ENCODE data around the gene KCND3. TPM values are rescaled to one million over a fixed set of nuclear protein-coding genes. Genes with fewer than 3 reads are reported as not detected.

Gene KCND3
- total RNA-seq, 1 experiment from 2014 or later: 0.15 TPM

DNA sequence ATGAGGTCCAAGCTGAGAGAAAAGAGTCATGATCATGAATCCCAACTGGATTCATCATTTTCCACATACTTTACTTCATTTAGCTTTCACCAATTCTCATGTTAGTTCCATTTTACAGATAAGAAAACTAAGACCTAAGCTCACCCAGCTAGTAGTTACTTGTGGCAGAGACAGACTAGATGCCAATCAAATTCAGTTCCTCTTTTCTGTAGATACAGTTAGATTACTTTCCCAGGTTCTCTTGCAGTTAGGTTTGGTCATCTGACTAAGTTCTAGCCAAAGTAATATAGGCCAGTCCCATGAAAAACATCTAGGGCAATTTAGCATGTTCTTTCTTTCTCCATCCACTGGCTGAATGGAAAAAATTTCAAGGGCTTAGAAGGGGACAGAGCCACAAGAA lies 8.9 kb upstream of the KCND3 start:
- H4K8ac ChIP-seq (replicated peaks; ENCODE audit: insufficient read length, low read depth, low read length): no peak overlapping the region
- Mint-ChIP-seq H3K36me3 (ENCODE audit: insufficient read depth in 1 of 3, low read depth in 3 of 3) (no peaks in the 10 kb centered on the region), H3K27me3 (ENCODE audit: low read depth) (peaks cover 23% of the 10 kb centered on the region), H3K4me3 (no peak overlapping the region), H3K9me3 (no peaks in the 10 kb centered on the region; a peak in 1 of 5 replicates), H3K4me1 (peaks cover 11% of the 10 kb centered on the region in 2 experiments), H3K27ac (no peak overlapping the region)
- H4K20me1 ChIP-seq (ENCODE audit: control insufficient read depth, insufficient read depth, insufficient read length): no peaks in the 10 kb centered on the region
- no peaks in the 10 kb centered on the region for H3K79me1 ChIP-seq (ENCODE audit: insufficient read depth, low read depth, low read length, poor library complexity, severe bottlenecking)
- no peak for DNase-seq
- H3K79me2 ChIP-seq (ENCODE audit: insufficient read depth, low read length): no peaks in the 10 kb centered on the region
- H2BK15ac ChIP-seq (ENCODE audit: low read depth, low read length): no peak overlapping the region
- no peak overlapping the region for H2AFZ ChIP-seq (ENCODE audit: low read length)
- H4K91ac ChIP-seq (ENCODE audit: insufficient read length, low read depth, low read length): no peak overlapping the region
- H2BK20ac ChIP-seq (ENCODE audit: low read depth, low read length, poor library complexity, severe bottlenecking): no peak overlapping the region
- no peak overlapping the region for H2AK5ac ChIP-seq (ENCODE audit: insufficient read length, low read length)
- H3K27ac ChIP-seq (ENCODE audit: insufficient read length, low read depth, low read length): no peak overlapping the region
- no peaks in the 10 kb centered on the region for H3K23me2 ChIP-seq (ENCODE audit: insufficient read length, low read depth, low read length, poor library complexity, severe bottlenecking)
- H3K56ac ChIP-seq (ENCODE audit: insufficient read length, low read depth, low read length): no peak overlapping the region
- H3K4me1 ChIP-seq (ENCODE audit: insufficient read depth, low read length): no peaks in the 10 kb centered on the region; the same call in 1 of the 2 replicates
- no peak overlapping the region for H2BK12ac ChIP-seq (ENCODE audit: insufficient read length, low read depth, low read length)
- no peak overlapping the region for H3K23ac ChIP-seq (ENCODE audit: insufficient read length, low read depth, low read length)
- H3K27me3 ChIP-seq (ENCODE audit: insufficient read depth, low read length): no peaks in the 10 kb centered on the region; the same call in 1 of the 2 replicates
- no peak overlapping the region for H2BK5ac ChIP-seq (ENCODE audit: insufficient read length, low read length)
- no peak overlapping the region for H3K4me2 ChIP-seq (ENCODE audit: insufficient read depth, insufficient read length, low read length)
- no peak overlapping the region for H2BK120ac ChIP-seq (ENCODE audit: low read depth, low read length, poor library complexity, severe bottlenecking)
- TF ChIP-seq CTCF (conservative IDR thresholded peaks at IDR 0.05): no peak
- no peaks in the 10 kb centered on the region for H3K9me3 ChIP-seq (ENCODE audit: control insufficient read depth, low read depth, low read length)
- H4K5ac ChIP-seq (ENCODE audit: insufficient read length, low read depth, low read length): no peak overlapping the region
- no peak overlapping the region for H3K18ac ChIP-seq (ENCODE audit: insufficient read length, low read depth, low read length)
- no peak overlapping the region for H3K4ac ChIP-seq (ENCODE audit: low read depth, low read length)
- no peak overlapping the region for H3T11ph ChIP-seq (ENCODE audit: low read length)
- H3K14ac ChIP-seq (ENCODE audit: insufficient read depth, low read length): no peak overlapping the region
- no peak overlapping the region for H3K9ac ChIP-seq (ENCODE audit: extremely low read depth, insufficient read length, low read length)

Data from H9 (cell line).